ENCODE measurements around the gene AUTS2.
"Not testable (repeated sequence)": the region's sequence is repeated elsewhere in the genome, so short reads cannot be mapped to it uniquely, and the experiment has no call there.

AUTS2 gene

GRCh38 chr7:70706698-70707097 lies 1108.4 kb downstream of the AUTS2 start:
- no peak overlapping the region for H3K27ac ChIP-seq
- DNase-seq (ENCODE audit: low read depth, low spot score): no peak

- H3K27ac ChIP-seq: no peak overlapping the region
- DNase-seq (ENCODE audit: low read depth, low spot score): no peak
Measured at GRCh38 chr7:70707823-70708243, 1109.6 kb downstream of the AUTS2 start.

GRCh38 chr7:70710011-70710480 lies 1111.8 kb downstream of the AUTS2 start:
- H3K27ac ChIP-seq: peak overlapping the region; percentile 61
- peak; percentile 80 for DNase-seq (ENCODE audit: low read depth, low spot score)

DNA sequence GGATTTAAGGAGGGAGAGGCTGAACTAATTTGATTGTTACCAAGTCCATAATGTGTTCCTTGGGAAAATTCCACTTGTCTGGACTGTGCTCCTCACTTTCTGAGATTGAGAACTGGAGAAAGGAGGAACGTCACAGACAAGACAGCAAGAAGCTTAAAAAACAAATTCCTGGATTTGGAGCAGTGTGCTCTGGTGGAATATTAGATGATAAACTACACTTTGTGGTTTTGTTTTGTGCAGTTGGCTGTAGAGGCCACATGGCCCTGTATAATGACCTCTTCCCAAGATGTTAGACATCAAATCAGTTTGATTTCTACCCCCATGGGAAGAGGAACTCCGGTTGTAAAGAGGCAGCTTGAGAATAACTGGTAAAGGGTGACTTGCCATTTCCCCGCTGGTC lies 1112.4 kb downstream of the AUTS2 start:
- peak overlapping the region; percentile 61 for H3K27ac ChIP-seq
- DNase-seq (ENCODE audit: low read depth, low spot score): no peak

DNA sequence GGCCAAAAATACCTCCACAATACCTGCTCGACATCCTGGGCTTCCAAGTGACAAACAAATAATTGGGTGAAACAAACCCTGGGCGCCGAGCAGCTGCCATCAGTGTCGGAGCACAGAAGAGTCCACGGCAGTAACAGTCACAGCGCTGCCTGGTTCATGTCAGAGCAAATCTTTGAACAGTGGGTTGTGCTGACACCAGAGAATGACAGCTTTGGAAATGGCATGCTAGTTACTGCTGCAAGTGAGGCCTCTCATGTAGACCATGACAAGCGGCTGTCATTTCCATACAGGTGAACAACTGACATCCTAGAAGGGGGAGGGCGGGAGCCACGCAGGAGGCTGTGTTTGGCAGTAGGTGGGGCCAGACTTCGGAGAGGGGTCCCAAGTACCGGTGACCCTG lies 1113.2 kb downstream of the AUTS2 start:
- no peak overlapping the region for H3K27ac ChIP-seq
- DNase-seq (ENCODE audit: low read depth, low spot score): no peak

GRCh38 chr7:70712942-70713341 lies 1114.7 kb downstream of the AUTS2 start:
- no peak for DNase-seq (ENCODE audit: low read depth, low spot score)
- no peak overlapping the region for H3K27ac ChIP-seq

DNA sequence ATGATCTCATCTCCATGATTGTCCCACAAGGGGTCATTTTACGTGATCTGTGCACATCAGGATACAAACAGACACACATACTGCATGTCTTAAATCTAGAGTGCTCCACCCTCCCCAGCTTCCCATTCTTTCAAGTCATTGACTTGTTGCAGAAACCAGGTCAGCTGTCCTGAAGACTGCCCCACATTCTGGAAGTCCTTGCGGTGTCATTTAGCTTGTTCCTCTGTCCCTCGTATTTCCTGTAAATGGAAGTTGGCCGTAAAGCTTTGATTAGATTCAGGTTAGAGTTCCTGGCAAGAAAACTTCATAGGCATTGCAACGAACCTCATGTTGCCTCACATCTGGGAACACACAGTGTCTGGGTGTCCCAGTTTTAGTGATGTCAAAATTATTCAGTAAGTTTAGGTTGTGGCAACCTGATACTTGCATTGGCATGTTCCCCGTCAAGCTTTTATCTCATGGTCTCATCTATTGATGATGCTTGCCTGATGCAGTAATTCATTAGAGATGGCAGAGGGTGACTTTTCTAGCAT lies 1116.3 kb downstream of the AUTS2 start:
- no peak overlapping the region for H3K27ac ChIP-seq
- DNase-seq (ENCODE audit: low read depth, low spot score): no peak

GRCh38 chr7:70717553-70718329 lies 1119.5 kb downstream of the AUTS2 start:
- H3K27ac ChIP-seq: no peak overlapping the region

DNA sequence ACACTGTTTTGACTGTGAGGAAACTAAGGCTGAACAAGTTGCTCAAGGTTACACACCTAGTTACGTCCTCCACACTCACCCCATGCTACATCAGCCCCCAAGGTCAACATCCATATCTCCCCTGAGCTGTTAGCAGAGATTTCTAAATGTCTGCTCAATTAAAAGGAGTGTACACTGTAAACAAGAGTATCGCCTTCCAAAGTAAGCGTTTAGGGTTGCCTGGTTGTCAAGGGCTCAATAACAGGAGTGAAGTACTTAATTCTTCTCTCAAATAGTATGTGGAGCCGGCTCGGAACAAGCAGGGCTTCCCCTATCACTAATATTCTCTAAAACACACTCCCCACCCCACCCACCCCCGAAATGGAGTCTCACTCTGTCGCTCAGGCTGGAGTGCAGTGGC lies 1120.8 kb downstream of the AUTS2 start:
- no peak for DNase-seq (ENCODE audit: low read depth, low spot score)
- no peak overlapping the region for H3K27ac ChIP-seq

More at GRCh38 chr7:70717553-70718329, 1119.5 kb downstream of the AUTS2 start:
- DNase-seq (ENCODE audit: low read depth, low spot score): no peak

DNA sequence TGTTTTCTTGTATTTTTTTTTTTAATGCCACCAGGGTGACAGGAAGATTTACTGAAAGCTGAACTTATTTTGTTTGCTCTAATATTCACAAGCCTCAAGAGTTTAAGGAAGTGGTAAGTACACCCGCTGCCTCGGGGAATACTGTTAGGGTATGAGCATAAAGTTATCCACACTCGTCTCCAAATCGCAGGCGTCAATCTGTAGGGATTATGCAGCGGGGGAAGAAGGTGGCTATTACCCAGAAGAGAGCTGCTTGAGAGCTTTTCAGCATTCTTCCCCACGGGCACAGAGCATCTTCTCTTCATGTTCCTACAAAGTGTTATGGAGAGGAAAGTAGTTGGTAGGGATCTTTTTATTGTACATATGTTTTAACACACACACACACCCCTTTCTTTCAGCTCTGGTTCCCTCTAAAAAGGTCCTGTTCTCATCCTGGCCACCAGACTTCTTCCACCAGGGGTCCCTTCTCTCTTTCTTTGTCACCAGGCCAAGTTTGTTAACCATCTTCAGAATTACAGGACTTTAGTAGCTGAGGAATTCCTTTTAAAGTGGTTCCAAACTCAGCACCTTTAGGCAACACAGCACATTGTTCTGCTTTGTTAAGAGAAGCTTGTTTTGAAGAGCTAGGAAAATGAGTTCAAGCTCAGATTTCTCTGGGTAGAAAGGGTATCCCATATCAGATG lies 1122.1 kb downstream of the AUTS2 start:
- no peak for DNase-seq (ENCODE audit: low read depth, low spot score)
- H3K27ac ChIP-seq: no peak overlapping the region

- no peak overlapping the region for H3K27ac ChIP-seq
- no peak for DNase-seq (ENCODE audit: low read depth, low spot score)
Measured at GRCh38 chr7:70721500-70721899, 1123.2 kb downstream of the AUTS2 start.

DNA sequence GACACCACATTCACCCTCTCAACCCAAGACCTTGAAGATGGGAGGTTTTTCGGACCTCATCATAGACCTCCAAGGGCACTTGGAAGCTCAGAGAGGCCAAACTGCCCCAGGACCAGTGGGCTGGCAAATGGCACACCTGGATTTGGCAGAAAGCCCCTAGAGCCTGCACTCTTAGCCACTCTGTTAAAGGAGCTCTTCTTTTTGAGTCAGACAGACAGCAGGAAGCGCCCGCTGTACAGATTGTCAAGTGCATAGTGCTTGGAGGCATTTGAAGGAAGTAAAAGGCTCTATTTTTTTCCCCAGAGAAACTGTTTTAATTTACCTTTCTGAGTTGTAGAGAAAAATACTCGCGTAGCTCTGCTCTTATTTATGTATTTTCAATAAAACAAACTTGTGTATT lies 1125.1 kb downstream of the AUTS2 start:
- DNase-seq (ENCODE audit: low read depth, low spot score): no peak
- H3K27ac ChIP-seq: no peak overlapping the region

DNA sequence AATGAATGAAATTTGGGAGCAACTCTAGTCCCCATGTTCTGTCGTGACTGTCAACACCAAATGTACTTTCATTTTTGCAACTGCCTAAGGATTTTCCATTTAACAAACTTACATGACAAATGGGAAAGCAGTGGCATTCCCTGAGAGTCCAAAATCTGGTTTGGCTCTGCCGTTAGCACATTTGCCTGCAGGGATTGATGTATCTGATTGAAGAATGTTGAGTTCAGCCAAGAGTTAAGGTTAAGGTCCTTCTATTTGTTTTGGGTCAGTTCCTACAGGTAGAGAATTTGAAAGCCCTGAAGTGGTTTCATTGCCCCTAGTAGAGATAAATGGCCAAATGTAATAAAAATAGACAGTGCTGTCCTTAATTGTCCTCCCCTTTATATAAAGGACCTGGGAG lies 1127.2 kb downstream of the AUTS2 start:
- no peak for DNase-seq (ENCODE audit: low read depth, low spot score)
- no peak overlapping the region for H3K27ac ChIP-seq

GRCh38 chr7:70726294-70726693 lies 1128.0 kb downstream of the AUTS2 start:
- no peak overlapping the region for H3K27ac ChIP-seq
- DNase-seq (ENCODE audit: low read depth, low spot score): no peak

DNA sequence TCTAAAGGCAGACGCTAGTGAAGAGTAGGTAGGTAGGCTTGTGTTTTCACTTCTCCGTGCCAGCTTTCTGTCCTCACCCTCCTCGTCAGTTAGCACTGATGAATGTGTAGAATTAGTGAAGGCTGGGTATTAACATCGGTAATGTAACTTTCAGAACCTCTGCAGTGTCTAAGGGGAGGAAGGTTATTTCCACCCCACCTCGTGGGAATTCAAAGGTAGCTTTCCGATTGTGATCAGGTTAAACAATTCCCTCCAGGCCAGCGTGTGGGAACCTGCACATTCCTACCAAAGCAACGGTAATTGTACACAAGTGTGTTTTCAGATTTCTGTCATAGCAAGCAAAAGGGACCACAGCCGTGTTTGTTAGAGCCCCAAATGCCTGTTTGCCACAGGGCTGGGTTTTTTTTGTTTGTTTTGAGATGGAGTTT lies 1128.7 kb downstream of the AUTS2 start:
- H3K27ac ChIP-seq: no peak overlapping the region
- DNase-seq (ENCODE audit: low read depth, low spot score): no peak

DNA sequence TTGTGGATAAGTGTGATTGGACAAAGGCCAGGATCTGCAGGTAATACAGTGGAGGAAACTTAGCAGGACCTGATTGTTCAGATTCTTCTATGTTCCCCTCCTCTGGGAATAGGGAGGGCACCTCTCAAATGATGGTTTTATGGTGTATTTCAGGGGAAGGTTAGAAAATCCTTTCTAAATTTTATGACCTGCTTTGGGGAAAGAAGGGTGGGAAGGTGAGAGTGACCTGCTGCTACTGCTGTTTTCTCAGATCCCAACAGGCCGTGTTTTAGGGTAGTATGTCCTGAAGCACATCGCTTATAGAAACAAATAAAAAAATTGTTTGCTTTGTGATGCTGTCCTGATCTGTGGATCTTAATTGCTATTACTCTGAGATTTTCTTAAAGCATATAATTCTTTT lies 1129.6 kb downstream of the AUTS2 start:
- no peak overlapping the region for H3K27ac ChIP-seq
- no peak for DNase-seq (ENCODE audit: low read depth, low spot score)

DNA sequence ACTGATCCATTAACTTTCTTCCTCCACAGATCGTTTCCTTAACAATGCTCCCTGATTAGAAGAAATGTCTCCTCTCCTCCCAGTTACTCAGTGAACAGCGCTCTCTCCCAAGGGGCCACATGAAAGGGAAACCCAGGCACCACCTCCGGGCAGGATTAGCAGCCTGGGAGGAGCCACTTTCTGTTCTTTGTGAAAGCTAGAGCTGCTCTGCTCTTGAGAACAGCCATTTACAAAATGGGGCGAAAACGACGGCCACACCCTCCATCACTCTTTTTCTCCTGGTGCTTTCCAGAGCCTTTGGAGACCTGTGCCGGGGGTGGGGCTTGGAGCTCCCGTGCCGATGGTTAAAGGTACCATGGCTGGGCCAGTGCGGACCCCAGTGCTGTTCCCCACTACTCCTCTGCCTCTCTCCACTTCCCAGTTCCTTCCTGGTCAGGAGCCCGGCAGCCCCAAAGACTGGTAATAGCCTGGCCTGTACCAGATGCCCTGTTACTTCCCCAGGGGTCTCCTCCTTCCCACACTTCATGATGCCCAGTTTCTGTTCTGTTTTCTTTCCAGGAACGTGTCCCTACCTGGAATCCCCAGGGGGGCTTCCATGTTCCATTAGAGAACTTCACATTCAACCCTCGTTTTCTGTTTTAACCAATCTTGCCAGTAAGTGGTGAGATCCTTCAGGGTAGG lies 1130.7 kb downstream of the AUTS2 start:
- peak overlapping the region; percentile 66 for H3K27ac ChIP-seq
- no peak for DNase-seq (ENCODE audit: low read depth, low spot score)

GRCh38 chr7:70729553-70730157 lies 1131.4 kb downstream of the AUTS2 start:
- DNase-seq (ENCODE audit: low read depth, low spot score): not testable (repeated sequence)
- H3K27ac ChIP-seq: peak overlapping the region; percentile 66

GRCh38 chr7:70730451-70731110 lies 1132.3 kb downstream of the AUTS2 start:
- peak overlapping the region; percentile 66 for H3K27ac ChIP-seq
- DNase-seq (ENCODE audit: low read depth, low spot score): peak; percentile 77

- DNase-seq (ENCODE audit: low read depth, low spot score): no peak
- no peak overlapping the region for H3K27ac ChIP-seq
Measured at GRCh38 chr7:70733090-70733489, 1134.8 kb downstream of the AUTS2 start.
